Activated T-helper 2 cell treated with anti-CD3 and anti-CD28 coated beads, Interferon-gamma antibody, Interleukin-2, Interleukin-4, amounts not matched to agents 10 μg/mL and 5 μg/mL and 100 μg/mL, durations not matched to agents 14 hours and 24 hours and 36 hours (primary cell): ENCODE results near the gene MCTP1. TPM values are rescaled to one million over a fixed set of nuclear protein-coding genes. Genes with fewer than 3 reads are reported as not detected.

ENCODE experiments used
- DNase-seq: peaks from one replicate; pipeline ENCODE4 v3.0.0; 2021; ENCODE audit warnings: low spot score
- H3K27ac Mint-ChIP-seq: one replicate; pipeline ENCODE4 v1.8.0; 2021; ENCODE audit warnings: mixed read lengths
- H3K27me3 Mint-ChIP-seq: one replicate; pipeline ENCODE4 v1.8.0; 2021; ENCODE audit warnings: low read depth, mixed read lengths
- H3K36me3 Mint-ChIP-seq: one replicate; pipeline ENCODE4 v1.8.0; 2021; ENCODE audit warnings: low read depth, mixed read lengths
- H3K4me1 Mint-ChIP-seq: one replicate; pipeline ENCODE4 v1.8.0; 2021; ENCODE audit warnings: low read depth, mixed read lengths
- H3K4me3 Mint-ChIP-seq: one replicate; pipeline ENCODE4 v1.8.0; 2021; ENCODE audit warnings: low read depth, mild to moderate bottlenecking, moderate library complexity, mixed read lengths
- H3K9me3 Mint-ChIP-seq: one replicate; pipeline ENCODE4 v1.8.0; 2021; ENCODE audit warnings: mixed read lengths
- intact Hi-C: fragments of 100-400 bp; cut with micrococcal nuclease; formaldehyde crosslinking; loops from one replicate; pipeline ENCODE4 v1.15.1; 2023
- total RNA-seq: library from RNA; stranded (reverse); gene quantifications from 2 replicates; pipeline ENCODE4 v1.2.3, GENCODE V29; 2022

Gene MCTP1
- total RNA-seq, 1 donor from 2014 or later, result not detected

GRCh38 chr5:94705427-94705826 lies 579.5 kb downstream of the MCTP1 start:
- no peak overlapping the region for H3K27ac Mint-ChIP-seq
- DNase-seq, result no peak
- no peaks in the 10 kb centered on the region for H3K9me3 Mint-ChIP-seq
- H3K36me3 Mint-ChIP-seq, result peaks cover 13% of the 10 kb centered on the region
- peaks cover 10% of the 10 kb centered on the region for H3K4me1 Mint-ChIP-seq
- H3K27me3 Mint-ChIP-seq, result no peaks in the 10 kb centered on the region
- no peak overlapping the region for H3K4me3 Mint-ChIP-seq
- intact Hi-C loops, result no loop called here

DNA sequence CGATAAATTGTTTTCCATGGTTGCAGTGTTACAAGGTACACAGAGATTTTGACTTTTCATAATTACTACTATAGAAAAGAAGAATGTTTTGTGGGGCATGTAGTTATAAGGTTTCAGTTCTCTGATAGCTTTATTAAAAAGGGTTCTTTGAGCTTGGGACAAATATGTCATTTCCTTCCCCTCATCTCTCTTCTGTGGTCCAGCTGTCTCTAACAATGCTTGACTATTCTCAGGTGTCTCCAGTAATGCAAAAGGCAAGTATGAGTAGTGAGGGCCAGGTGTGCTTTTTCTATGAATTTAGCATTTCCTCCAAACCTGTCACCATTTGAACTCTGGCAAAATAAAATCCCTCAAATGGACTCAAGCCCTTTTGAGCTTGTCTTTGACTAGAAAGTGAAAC lies 582.2 kb downstream of the MCTP1 start:
- Mint-ChIP-seq H3K36me3 (peaks cover 2% of the 10 kb centered on the region), H3K9me3 (no peaks in the 10 kb centered on the region), H3K27me3 (no peaks in the 10 kb centered on the region), H3K4me1 (peaks cover 11% of the 10 kb centered on the region), H3K4me3 (no peak overlapping the region), H3K27ac (no peak overlapping the region)
- intact Hi-C loops, result loop anchor here (5.0 kb wide), 1 partner anchor 85 kb away; the partner anchor contains the start of genes KIAA0825 and SLF1
- no peak for DNase-seq

- intact Hi-C loops, result loop anchor here (5.0 kb wide), 1 partner anchor 83 kb away; the partner anchor contains the start of genes KIAA0825 and SLF1
- no peak overlapping the region for H3K27ac Mint-ChIP-seq
- no peak overlapping the region for H3K4me3 Mint-ChIP-seq
Observed at GRCh38 chr5:94700592-94700991, 584.3 kb downstream of the MCTP1 start.

DNA sequence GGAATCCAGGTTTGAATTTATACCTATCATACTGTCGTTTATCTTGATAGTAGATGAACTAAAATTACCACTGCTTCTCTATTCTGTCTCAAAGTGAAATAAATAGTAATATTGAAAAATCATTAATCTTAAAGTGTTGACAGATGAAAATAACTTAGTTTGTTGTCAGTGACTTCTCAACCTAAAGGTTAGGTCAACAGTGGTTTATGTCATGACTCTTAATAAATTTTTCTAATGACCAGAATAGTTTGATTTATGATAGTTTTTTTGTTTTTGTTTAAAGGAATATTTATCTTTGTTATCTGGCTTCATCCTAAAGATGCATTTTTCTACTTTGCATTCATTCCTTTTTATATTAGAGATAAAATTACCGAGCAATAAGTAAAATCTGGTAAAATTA lies 585.3 kb downstream of the MCTP1 start:
- no peak for DNase-seq
- Mint-ChIP-seq H3K4me1 (peaks cover 11% of the 10 kb centered on the region), H3K9me3 (no peaks in the 10 kb centered on the region), H3K27ac (no peak overlapping the region), H3K27me3 (no peaks in the 10 kb centered on the region), H3K4me3 (no peak overlapping the region), H3K36me3 (peaks cover 2% of the 10 kb centered on the region)
- intact Hi-C loops, result no loop called here

More at GRCh38 chr5:94700592-94700991, 584.3 kb downstream of the MCTP1 start:
- Mint-ChIP-seq H3K4me1 (peaks cover 11% of the 10 kb centered on the region), H3K27me3 (no peaks in the 10 kb centered on the region), H3K9me3 (no peaks in the 10 kb centered on the region), H3K36me3 (peaks cover 2% of the 10 kb centered on the region)
- no peak for DNase-seq

- intact Hi-C loops, result no loop called here
- Mint-ChIP-seq H3K27ac (no peak overlapping the region), H3K27me3 (no peaks in the 10 kb centered on the region), H3K4me1 (peaks cover 11% of the 10 kb centered on the region), H3K9me3 (no peaks in the 10 kb centered on the region), H3K36me3 (peaks cover 2% of the 10 kb centered on the region), H3K4me3 (no peak overlapping the region)
- no peak for DNase-seq
Observed at GRCh38 chr5:94698197-94698596, 586.7 kb downstream of the MCTP1 start.

GRCh38 chr5:94694671-94695070 lies 590.2 kb downstream of the MCTP1 start:
- no peak overlapping the region for H3K4me3 Mint-ChIP-seq
- intact Hi-C loops, result no loop called here
- no peak overlapping the region for H3K27ac Mint-ChIP-seq
- H3K27me3 Mint-ChIP-seq, result no peaks in the 10 kb centered on the region
- peaks cover 3% of the 10 kb centered on the region for H3K36me3 Mint-ChIP-seq
- no peaks in the 10 kb centered on the region for H3K4me1 Mint-ChIP-seq
- DNase-seq, result no peak
- no peaks in the 10 kb centered on the region for H3K9me3 Mint-ChIP-seq

GRCh38 chr5:94693845-94694370 lies 591.0 kb downstream of the MCTP1 start:
- no peaks in the 10 kb centered on the region for H3K27me3 Mint-ChIP-seq
- no peak for DNase-seq
- no peak overlapping the region for H3K4me3 Mint-ChIP-seq
- H3K9me3 Mint-ChIP-seq, result no peaks in the 10 kb centered on the region
- intact Hi-C loops, result loop anchor here (2.0 kb wide), 1 partner anchor 169 kb away; no protein-coding TSS in a partner anchor
- no peaks in the 10 kb centered on the region for H3K4me1 Mint-ChIP-seq
- peaks cover 8% of the 10 kb centered on the region for H3K36me3 Mint-ChIP-seq
- no peak overlapping the region for H3K27ac Mint-ChIP-seq

- Mint-ChIP-seq H3K9me3 (no peaks in the 10 kb centered on the region), H3K4me1 (no peaks in the 10 kb centered on the region), H3K4me3 (no peak overlapping the region), H3K36me3 (peaks cover 14% of the 10 kb centered on the region), H3K27ac (no peak overlapping the region), H3K27me3 (no peaks in the 10 kb centered on the region)
- DNase-seq, result no peak
- intact Hi-C loops, result loop anchor here (2.0 kb wide), 1 partner anchor 168 kb away; no protein-coding TSS in a partner anchor
Observed at GRCh38 chr5:94693043-94693822, 591.7 kb downstream of the MCTP1 start.

DNA sequence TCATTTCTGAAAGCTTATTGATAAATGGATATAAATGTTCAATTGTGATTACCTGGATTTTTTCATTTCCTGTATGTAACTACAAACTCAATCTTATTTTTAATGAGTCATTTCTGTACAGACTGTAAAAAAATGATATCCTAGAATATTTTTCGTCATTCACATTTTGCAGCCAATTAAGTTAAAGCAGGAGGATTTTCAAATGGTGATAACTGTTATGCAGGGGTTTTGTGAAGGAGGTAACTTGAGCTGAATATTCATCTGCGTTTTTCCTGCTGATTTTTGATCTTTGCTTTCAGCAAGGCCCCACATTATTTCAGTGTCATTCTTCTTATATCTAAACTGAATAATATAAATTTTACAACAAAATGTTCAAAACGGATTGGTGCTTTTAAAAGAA lies 592.3 kb downstream of the MCTP1 start:
- Mint-ChIP-seq H3K27me3 (no peaks in the 10 kb centered on the region), H3K4me1 (no peaks in the 10 kb centered on the region), H3K27ac (no peak overlapping the region), H3K36me3 (peaks cover 14% of the 10 kb centered on the region), H3K9me3 (no peaks in the 10 kb centered on the region), H3K4me3 (no peak overlapping the region)
- intact Hi-C loops, result loop anchor here (2.0 kb wide), 1 partner anchor 168 kb away; no protein-coding TSS in a partner anchor
- no peak for DNase-seq

DNA sequence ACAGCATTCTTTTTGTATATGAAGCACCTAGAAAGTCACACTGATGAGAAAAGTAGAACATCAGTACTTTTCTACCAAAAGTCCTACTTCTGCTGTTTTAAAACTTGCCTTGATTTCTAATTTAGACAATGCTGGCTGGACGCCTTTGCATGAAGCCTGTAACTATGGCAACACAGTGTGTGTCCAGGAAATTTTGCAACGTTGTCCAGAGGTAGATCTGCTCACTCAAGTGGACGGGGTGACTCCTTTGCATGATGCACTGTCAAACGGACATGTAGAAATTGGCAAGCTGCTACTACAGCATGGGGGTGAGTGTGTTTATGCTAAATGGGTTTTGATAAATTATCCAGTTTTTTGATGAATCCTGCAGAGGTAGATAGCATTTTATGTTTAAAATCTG lies 592.9 kb downstream of the MCTP1 start:
- DNase-seq, result no peak
- H3K27ac Mint-ChIP-seq, result no peak overlapping the region
- no peaks in the 10 kb centered on the region for H3K9me3 Mint-ChIP-seq
- no peaks in the 10 kb centered on the region for H3K4me1 Mint-ChIP-seq
- intact Hi-C loops, result loop anchor here (2.0 kb wide), 1 partner anchor 167 kb away; no protein-coding TSS in a partner anchor
- peaks cover 19% of the 10 kb centered on the region for H3K36me3 Mint-ChIP-seq
- no peaks in the 10 kb centered on the region for H3K27me3 Mint-ChIP-seq
- no peak overlapping the region for H3K4me3 Mint-ChIP-seq

DNA sequence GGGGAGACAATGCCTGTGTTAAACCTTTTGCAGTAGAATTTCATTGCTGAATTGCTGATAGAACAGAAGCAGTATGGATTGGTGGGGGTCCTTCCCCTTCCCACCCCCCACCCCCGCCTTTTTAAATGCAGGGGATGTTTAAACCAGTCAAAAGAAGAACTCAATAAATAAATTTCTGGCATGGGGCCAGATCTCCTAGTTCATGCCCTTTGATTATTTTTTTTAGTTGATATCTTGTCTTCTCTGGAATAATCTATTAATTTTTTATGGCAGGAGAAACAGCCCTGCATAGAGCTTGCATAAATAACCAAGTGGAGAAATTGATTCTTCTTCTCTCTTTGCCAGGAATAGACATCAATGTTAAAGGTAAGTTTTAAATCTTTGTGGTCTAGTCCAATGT lies 593.6 kb downstream of the MCTP1 start:
- no peak for DNase-seq
- no peaks in the 10 kb centered on the region for H3K4me1 Mint-ChIP-seq
- no peak overlapping the region for H3K4me3 Mint-ChIP-seq
- H3K27ac Mint-ChIP-seq, result no peak overlapping the region
- peaks cover 19% of the 10 kb centered on the region for H3K36me3 Mint-ChIP-seq
- H3K9me3 Mint-ChIP-seq, result no peaks in the 10 kb centered on the region
- intact Hi-C loops, result no loop called here
- no peaks in the 10 kb centered on the region for H3K27me3 Mint-ChIP-seq

DNA sequence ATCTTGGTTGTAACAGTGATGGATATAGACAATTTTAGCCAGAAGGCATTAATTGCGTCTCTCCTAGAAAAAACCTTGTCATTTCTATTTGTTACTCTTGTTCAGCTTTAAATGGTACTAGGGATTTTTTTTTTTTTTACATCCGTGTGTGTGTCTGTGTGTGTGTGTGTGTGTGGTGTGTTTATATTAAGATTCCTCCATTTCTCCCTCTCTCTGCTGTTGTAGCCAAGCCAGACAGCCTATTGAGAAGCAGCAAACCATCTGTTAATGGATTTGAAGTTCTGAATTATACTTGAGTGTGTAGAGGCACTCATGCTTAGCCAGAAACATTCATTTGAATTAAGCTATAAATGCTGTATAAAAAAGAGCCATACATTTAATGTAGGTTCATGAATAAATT lies 594.1 kb downstream of the MCTP1 start:
- no peaks in the 10 kb centered on the region for H3K9me3 Mint-ChIP-seq
- no peak overlapping the region for H3K27ac Mint-ChIP-seq
- H3K4me1 Mint-ChIP-seq, result no peaks in the 10 kb centered on the region
- H3K36me3 Mint-ChIP-seq, result peaks cover 19% of the 10 kb centered on the region
- H3K4me3 Mint-ChIP-seq, result no peak overlapping the region
- intact Hi-C loops, result no loop called here
- DNase-seq, result no peak
- no peaks in the 10 kb centered on the region for H3K27me3 Mint-ChIP-seq

- intact Hi-C loops, result no loop called here
- H3K27me3 Mint-ChIP-seq, result no peaks in the 10 kb centered on the region
- H3K36me3 Mint-ChIP-seq, result peaks cover 19% of the 10 kb centered on the region
- no peak overlapping the region for H3K4me3 Mint-ChIP-seq
- H3K9me3 Mint-ChIP-seq, result no peaks in the 10 kb centered on the region
- no peaks in the 10 kb centered on the region for H3K4me1 Mint-ChIP-seq
- no peak for DNase-seq
- no peak overlapping the region for H3K27ac Mint-ChIP-seq
Observed at GRCh38 chr5:94689908-94690307, 595.0 kb downstream of the MCTP1 start.
